Tibial nerve (tissue), 4 donors: ENCODE measurements around the gene NCF2. TPM values are rescaled to one million over a fixed set of nuclear protein-coding genes. Genes with fewer than 3 reads are reported as not detected.

ENCODE experiments used
- DNase-seq, 2 donors: peaks; one replicate each; pipeline ENCODE4 v3.0.0-alpha.2; 2019; ENCODE audit warnings: low spot score in 2 of 2
- H3K27ac ChIP-seq, 4 donors: fragments of 200-600 bp; sonication (generic) in 3 of 4; one replicate each; pipeline ENCODE4 v1.5.1; 2017 to 2019; ENCODE audit warnings: mild to moderate bottlenecking in 1 of 4
- H3K27me3 ChIP-seq, 2 donors: fragments of 200-600 bp; sonication (generic) in 1 of 2; one replicate each; pipeline versions ENCODE4 v1.5.1 to v1.6.0; 2017 to 2019
- H3K36me3 ChIP-seq, 3 donors: fragments of 200-600 bp; sonication (generic); one replicate each; pipeline ENCODE4 v1.5.1; 2018 to 2019
- H3K4me1 ChIP-seq, 4 donors: fragments of 200-600 bp; sonication (generic) in 3 of 4; one replicate each; pipeline ENCODE4 v1.5.1; 2017 to 2019
- H3K4me3 ChIP-seq, 4 donors: fragments of 200-600 bp; sonication (generic) in 3 of 4; one replicate each; pipeline ENCODE4 v1.5.1; 2017 to 2019; ENCODE audit warnings: mild to moderate bottlenecking in 1 of 4, moderate library complexity in 1 of 4
- H3K9me3 ChIP-seq, 4 donors: fragments of 200-600 bp; sonication (generic) in 3 of 4; one replicate each; pipeline ENCODE4 v1.5.1; 2017 to 2019
- CTCF ChIP-seq, 5 experiments: fragments of 200-600 bp in 3 of 5; fragments of 450-650 bp in 2 of 5; sonication (generic) in 3 of 5; IDR thresholded peaks; one replicate each; pipeline ENCODE4 v1.5.1; 2016 to 2019; ENCODE audit warnings: antibody characterized with exemption in 5 of 5, mild to moderate bottlenecking in 3 of 5, moderate library complexity in 2 of 5
- EP300 ChIP-seq, 2 donors: sonication (generic); formaldehyde crosslinking; IDR thresholded peaks; one replicate each; pipeline ENCODE4 v1.6.1; 2017; ENCODE audit warnings: antibody characterized with exemption in 2 of 2, mild to moderate bottlenecking in 1 of 2
- POLR2A ChIP-seq, 2 donors: fragments of 450-650 bp; IDR thresholded peaks; one replicate each; pipeline ENCODE4 v1.6.1; 2017; ENCODE audit warnings: antibody characterized with exemption in 2 of 2, mild to moderate bottlenecking in 2 of 2, moderate library complexity in 2 of 2
- WGBS, 2 donors: methylation state at CpG; one replicate each; pipeline ENCODE4 v1.1.5; 2018; 5-methylcytosine and 5-hydroxymethylcytosine counted together
- total RNA-seq, 4 donors: library from RNA; depleted of rRNA; stranded (reverse); fragments of >200 nt; gene quantifications; one replicate each; pipeline ENCODE4 v1.1.0, GENCODE V29; 2016

The NCF2 gene
- total RNA-seq, 4 donors from 2014 or later = 9.6 to 21.0 (median 17.1) TPM

- Histone ChIP-seq H3K27me3 (no peaks in the 10 kb centered on the region), H3K27ac (no peak overlapping the region), H3K4me1 (peaks cover 0 to 14% (median 0%) of the 10 kb centered on the region in 4 donors), H3K9me3 (no peaks in the 10 kb centered on the region), H3K36me3 (peaks cover 0 to 51% (median 0%) of the 10 kb centered on the region in 3 donors), H3K4me3 (no peak overlapping the region)
- no peak for TF ChIP-seq POLR2A (IDR thresholded peaks at IDR 0.05)
- TF ChIP-seq CTCF (IDR thresholded peaks at IDR 0.05) = no peak
- TF ChIP-seq EP300 (IDR thresholded peaks at IDR 0.05) = no peak
- no peak for DNase-seq
- 95 to 97% methylated on average over 3 of the region's 3 CpGs for WGBS, 2 donors
Observed at GRCh38 chr1:183528577-183528976, 61.7 kb downstream of the NCF2 start.

GRCh38 chr1:183522104-183522503 is 68.2 kb downstream of the NCF2 start:
- no peak for TF ChIP-seq CTCF (IDR thresholded peaks at IDR 0.05)
- TF ChIP-seq EP300 (IDR thresholded peaks at IDR 0.05) = no peak
- TF ChIP-seq POLR2A (IDR thresholded peaks at IDR 0.05) = no peak
- H3K4me3 ChIP-seq = no peak overlapping the region
- WGBS, 2 donors = 89 to 96% methylated on average over 1 of the region's 1 CpG
- H3K27me3 ChIP-seq = no peaks in the 10 kb centered on the region
- no peak for DNase-seq
- no peak overlapping the region for H3K27ac ChIP-seq
- H3K4me1 ChIP-seq = peaks cover 0 to 12% (median 3%) of the 10 kb centered on the region in 4 donors
- no peaks in the 10 kb centered on the region for H3K9me3 ChIP-seq
- H3K36me3 ChIP-seq = peaks cover 0 to 47% (median 0%) of the 10 kb centered on the region in 3 donors

- WGBS, 2 donors = 84 to 85% methylated on average over 1 of the region's 1 CpG
- no peak for TF ChIP-seq CTCF (IDR thresholded peaks at IDR 0.05)
- no peak for TF ChIP-seq EP300 (IDR thresholded peaks at IDR 0.05)
Observed at GRCh38 chr1:183520379-183520778, 69.9 kb downstream of the NCF2 start.

GRCh38 chr1:183517401-183517800 is 72.9 kb downstream of the NCF2 start:
- peaks cover 0 to 24% (median 3%) of the 10 kb centered on the region in 4 donors for H3K4me1 ChIP-seq
- no peak for DNase-seq
- no peaks in the 10 kb centered on the region for H3K9me3 ChIP-seq
- peaks cover 0 to 46% (median 0%) of the 10 kb centered on the region in 3 donors for H3K36me3 ChIP-seq
- 78 to 81% methylated on average over 6 of the region's 6 CpGs for WGBS, 2 donors
- H3K27ac ChIP-seq = no peak overlapping the region
- H3K4me3 ChIP-seq = no peak overlapping the region
- TF ChIP-seq CTCF (IDR thresholded peaks at IDR 0.05) (no peak), EP300 (IDR thresholded peaks at IDR 0.05) (no peak), POLR2A (IDR thresholded peaks at IDR 0.05) (no peak)
- no peaks in the 10 kb centered on the region for H3K27me3 ChIP-seq

More at GRCh38 chr1:183520379-183520778, 69.9 kb downstream of the NCF2 start:
- peaks cover 0 to 47% (median 0%) of the 10 kb centered on the region in 3 donors for H3K36me3 ChIP-seq
- H3K4me3 ChIP-seq = no peak overlapping the region
- no peaks in the 10 kb centered on the region for H3K27me3 ChIP-seq
- DNase-seq = no peak
- no peaks in the 10 kb centered on the region for H3K9me3 ChIP-seq
- H3K27ac ChIP-seq = peak overlapping the region in 1 of 4 donors; percentile 25
- H3K4me1 ChIP-seq = peaks cover 0 to 12% (median 3%) of the 10 kb centered on the region in 4 donors

- no peak overlapping the region for H3K4me3 ChIP-seq
- no peaks in the 10 kb centered on the region for H3K27me3 ChIP-seq
- TF ChIP-seq CTCF (IDR thresholded peaks at IDR 0.05) (no peak), POLR2A (IDR thresholded peaks at IDR 0.05) (no peak), EP300 (IDR thresholded peaks at IDR 0.05) (no peak)
- DNase-seq = no peak
- H3K4me1 ChIP-seq = peaks cover 0 to 24% (median 3%) of the 10 kb centered on the region in 4 donors
- WGBS, 2 donors = 88 to 92% methylated on average over 2 of the region's 2 CpGs
- H3K27ac ChIP-seq = no peak overlapping the region
- H3K36me3 ChIP-seq = peaks cover 0 to 39% (median 0%) of the 10 kb centered on the region in 3 donors
- no peaks in the 10 kb centered on the region for H3K9me3 ChIP-seq
Observed at GRCh38 chr1:183516725-183517124, 73.5 kb downstream of the NCF2 start.
